Peyer's patch (tissue), 4 donors: ENCODE data around the gene DTD2. TPM values are rescaled to one million over a fixed set of nuclear protein-coding genes. Genes with fewer than 3 reads are reported as not detected.

Experiments
- DNase-seq, 3 donors: peaks; one replicate each; pipeline ENCODE4 v3.0.0-alpha.2; 2017 to 2019
- H3K27ac ChIP-seq, 4 donors: fragments of 200-600 bp; sonication (generic); one replicate each; pipeline ENCODE4 v1.5.1; 2016 to 2019
- H3K27me3 ChIP-seq, 2 donors: fragments of 200-600 bp; sonication (generic); one replicate each; pipeline ENCODE4 v1.5.1; 2019
- H3K36me3 ChIP-seq, 3 donors: fragments of 200-600 bp; sonication (generic); one replicate each; pipeline ENCODE4 v1.5.1; 2016 to 2019
- H3K4me1 ChIP-seq, 4 donors: fragments of 200-600 bp; sonication (generic); one replicate each; pipeline ENCODE4 v1.5.1; 2016 to 2019
- H3K4me3 ChIP-seq, 4 donors: fragments of 200-600 bp; sonication (generic); 1 replicate in 3 of 4; 2 replicates in 1 of 4; pipeline ENCODE4 v1.5.1; 2016 to 2019; ENCODE audit warnings: mild to moderate bottlenecking in 1 of 4
- H3K9me3 ChIP-seq, 4 donors: fragments of 200-600 bp; sonication (generic); one replicate each; pipeline ENCODE4 v1.5.1; 2016 to 2019; ENCODE audit warnings: mild to moderate bottlenecking in 1 of 4
- POLR2A ChIP-seq, 2 donors: fragments of 450-650 bp; IDR thresholded peaks; one replicate each; pipeline ENCODE4 v1.5.1; 2017; ENCODE audit warnings: antibody characterized with exemption in 2 of 2, mild to moderate bottlenecking in 2 of 2, moderate library complexity in 2 of 2
- total RNA-seq, 4 donors: library from RNA; depleted of rRNA; stranded (reverse); fragments of >200 nt; gene quantifications; one replicate each; pipeline ENCODE4 v1.1.0, GENCODE V29; 2016
- TF ChIP-seq, protein P1 (sequence below), 6 experiments: fragments of 450-650 bp in 4 of 6; fragments of 200-600 bp in 2 of 6; sonication (generic) in 1 of 6; IDR thresholded peaks; one replicate each; pipeline ENCODE4 v1.5.1; 2017 to 2019; ENCODE audit warnings: antibody characterized with exemption in 6 of 6, mild to moderate bottlenecking in 3 of 6, moderate library complexity in 1 of 6

Gene DTD2
- total RNA-seq: 10 to 100 TPM; 15.7 to 24.4 (median 18.9) TPM

DNA sequence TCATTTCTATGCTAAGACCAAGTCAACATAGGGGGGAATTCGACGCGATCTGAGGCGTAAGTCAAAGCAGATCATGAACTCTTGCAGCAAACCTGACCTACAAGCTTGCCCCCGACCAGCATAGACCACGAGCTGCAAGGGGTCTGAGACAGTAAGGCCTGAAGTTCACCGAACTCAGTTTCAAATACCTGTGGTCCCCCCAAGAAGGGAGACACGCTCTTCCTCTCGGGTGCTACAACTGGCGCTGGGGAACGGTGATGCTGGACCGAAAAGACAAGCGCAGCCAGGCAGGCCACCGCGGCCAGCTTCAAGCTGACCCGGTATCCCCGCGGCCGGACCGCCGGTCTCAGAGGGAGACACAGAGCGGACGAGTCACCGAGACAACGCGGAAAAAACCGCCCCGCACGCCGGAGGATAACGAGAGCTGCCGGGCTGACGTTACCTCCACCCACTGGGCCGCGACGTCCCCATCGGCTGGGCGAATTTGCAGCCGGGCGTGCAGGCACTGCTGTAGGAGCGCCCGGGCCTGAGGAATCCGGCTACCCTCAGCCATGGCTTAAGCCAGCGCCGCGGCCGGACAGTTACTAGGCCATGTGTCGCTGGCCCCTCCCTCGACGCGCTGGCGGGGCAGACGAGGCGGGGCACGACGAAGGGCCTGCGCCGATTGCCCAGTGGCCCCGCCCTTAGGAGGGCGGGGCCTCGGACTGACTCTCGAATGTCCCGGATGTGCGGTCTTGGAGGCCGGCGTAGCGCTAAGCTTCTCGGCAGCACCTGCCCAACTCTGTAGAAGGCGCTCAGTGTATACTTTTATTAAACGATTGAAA, at the start of gene DTD2:
DTD2 (minus strand) TSS at position 666 of the 824 bp plus-strand sequence; CDS start at position 553, 113 bp downstream.
- peaks cover 0 to 5% (median 2%) of the 10 kb centered on the region in 4 donors for H3K4me1 ChIP-seq
- peak within 1 kb of the TSS; percentile 76 to 89 (median 86) for H3K27ac ChIP-seq
- H3K4me3 ChIP-seq: peak within 1 kb of the TSS; percentile 69 to 77 (median 74)
- H3K27me3 ChIP-seq: no peaks in the 10 kb centered on the region
- peak; percentile 53 to 73 for TF ChIP-seq POLR2A (IDR thresholded peaks at IDR 0.05)
- TF ChIP-seq, protein P1, sequence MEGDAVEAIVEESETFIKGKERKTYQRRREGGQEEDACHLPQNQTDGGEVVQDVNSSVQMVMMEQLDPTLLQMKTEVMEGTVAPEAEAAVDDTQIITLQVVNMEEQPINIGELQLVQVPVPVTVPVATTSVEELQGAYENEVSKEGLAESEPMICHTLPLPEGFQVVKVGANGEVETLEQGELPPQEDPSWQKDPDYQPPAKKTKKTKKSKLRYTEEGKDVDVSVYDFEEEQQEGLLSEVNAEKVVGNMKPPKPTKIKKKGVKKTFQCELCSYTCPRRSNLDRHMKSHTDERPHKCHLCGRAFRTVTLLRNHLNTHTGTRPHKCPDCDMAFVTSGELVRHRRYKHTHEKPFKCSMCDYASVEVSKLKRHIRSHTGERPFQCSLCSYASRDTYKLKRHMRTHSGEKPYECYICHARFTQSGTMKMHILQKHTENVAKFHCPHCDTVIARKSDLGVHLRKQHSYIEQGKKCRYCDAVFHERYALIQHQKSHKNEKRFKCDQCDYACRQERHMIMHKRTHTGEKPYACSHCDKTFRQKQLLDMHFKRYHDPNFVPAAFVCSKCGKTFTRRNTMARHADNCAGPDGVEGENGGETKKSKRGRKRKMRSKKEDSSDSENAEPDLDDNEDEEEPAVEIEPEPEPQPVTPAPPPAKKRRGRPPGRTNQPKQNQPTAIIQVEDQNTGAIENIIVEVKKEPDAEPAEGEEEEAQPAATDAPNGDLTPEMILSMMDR (IDR thresholded peaks at IDR 0.05): no peak
- H3K9me3 ChIP-seq: no peaks in the 10 kb centered on the region
- DNase-seq: peak; percentile 92 to 97 (median 96)
- peaks cover 0 to under 1% (median 0%) of the 10 kb centered on the region in 3 donors for H3K36me3 ChIP-seq

DNA sequence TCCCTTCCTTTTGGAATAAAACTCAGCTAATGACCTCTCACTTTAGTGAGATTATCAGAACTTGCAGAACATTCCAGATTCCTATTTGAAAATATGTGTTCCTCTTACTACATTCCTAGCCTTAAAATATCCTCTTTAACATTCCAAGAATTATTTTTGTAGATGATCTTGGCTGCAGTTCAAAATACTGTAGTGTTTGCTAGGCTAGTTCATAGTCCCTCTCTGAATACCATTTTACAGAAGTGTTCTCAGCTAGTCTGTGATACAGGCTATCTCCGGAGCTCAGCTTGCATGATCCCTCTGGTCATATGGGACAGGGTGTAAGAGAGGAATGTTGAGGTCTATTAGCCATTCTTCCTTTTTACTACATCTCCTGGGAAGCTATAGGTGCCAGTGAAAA, 48.1 kb upstream of the DTD2 start:
- Histone ChIP-seq H3K36me3 (no peaks in the 10 kb centered on the region), H3K27me3 (no peaks in the 10 kb centered on the region), H3K9me3 (no peaks in the 10 kb centered on the region), H3K4me1 (no peaks in the 10 kb centered on the region), H3K4me3 (no peak overlapping the region), H3K27ac (no peak overlapping the region)
- TF ChIP-seq POLR2A (IDR thresholded peaks at IDR 0.05): no peak
- TF ChIP-seq, protein P1 (IDR thresholded peaks at IDR 0.05): no peak
- no peak for DNase-seq

DNA sequence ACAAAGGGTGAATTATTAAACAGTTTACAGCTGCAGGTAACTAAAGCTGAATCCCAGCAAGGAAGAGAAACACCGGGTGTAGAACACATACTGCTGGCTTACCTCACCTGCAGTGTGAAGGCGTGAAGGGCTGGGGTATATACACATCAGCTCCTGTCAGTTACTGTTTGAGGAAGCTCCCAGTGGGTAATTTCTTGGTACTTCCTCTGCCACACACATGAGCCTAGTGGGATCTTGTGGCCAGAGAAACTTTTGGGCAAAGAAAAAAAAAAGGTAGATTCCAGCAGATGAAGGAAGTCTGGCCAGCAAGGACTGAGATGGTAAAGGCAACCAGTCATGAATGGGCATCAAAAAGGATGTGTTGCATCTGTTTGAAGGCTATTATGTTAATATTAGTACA, 44.6 kb upstream of the DTD2 start:
- no peaks in the 10 kb centered on the region for H3K4me1 ChIP-seq
- no peaks in the 10 kb centered on the region for H3K9me3 ChIP-seq
- H3K27ac ChIP-seq: no peak overlapping the region
- H3K4me3 ChIP-seq: no peak overlapping the region
- no peak for DNase-seq
- H3K36me3 ChIP-seq: no peaks in the 10 kb centered on the region
- TF ChIP-seq POLR2A (IDR thresholded peaks at IDR 0.05): no peak
- TF ChIP-seq, protein P1 (IDR thresholded peaks at IDR 0.05): no peak
- no peaks in the 10 kb centered on the region for H3K27me3 ChIP-seq

DNA sequence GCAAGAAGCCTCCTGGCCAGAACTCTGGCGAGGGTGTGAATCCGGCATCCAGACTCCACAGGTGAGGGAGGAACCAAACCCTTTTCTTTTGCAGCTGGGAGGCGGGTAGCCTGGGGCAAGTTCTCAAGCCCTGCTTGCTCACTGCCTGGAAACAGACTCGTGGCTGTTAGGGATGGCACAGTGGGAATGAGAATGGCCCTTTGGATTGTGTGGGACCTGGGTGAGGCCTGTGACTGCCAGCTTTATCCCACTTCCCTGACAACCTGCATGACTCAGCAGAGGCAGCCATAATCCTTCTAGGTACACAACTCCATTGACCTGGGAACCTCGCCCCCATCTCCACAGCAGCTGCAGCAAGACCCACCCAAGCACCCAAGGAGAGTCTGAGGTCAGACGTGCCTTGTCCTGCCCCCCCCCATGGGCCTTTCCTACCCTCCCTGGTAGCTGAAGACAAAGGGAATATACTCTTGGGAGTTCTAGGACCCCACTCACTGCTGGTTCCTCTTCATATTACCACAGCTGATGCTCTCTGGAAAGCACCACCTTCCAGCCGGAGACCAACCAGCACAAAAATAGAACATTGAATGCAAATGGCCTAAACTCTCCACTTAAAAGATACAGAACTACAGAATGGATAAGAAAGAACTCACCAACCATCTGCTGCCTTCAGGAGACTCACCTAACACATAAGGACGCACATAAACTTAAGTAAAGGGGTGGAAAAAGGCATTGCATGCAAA, 35.6 kb upstream of the DTD2 start:
- TF ChIP-seq POLR2A (IDR thresholded peaks at IDR 0.05): no peak
- TF ChIP-seq, protein P1 (IDR thresholded peaks at IDR 0.05): no peak
- DNase-seq: no peak
- H3K9me3 ChIP-seq: no peaks in the 10 kb centered on the region
- H3K4me1 ChIP-seq: no peaks in the 10 kb centered on the region
- no peaks in the 10 kb centered on the region for H3K36me3 ChIP-seq
- no peak overlapping the region for H3K27ac ChIP-seq
- no peak overlapping the region for H3K4me3 ChIP-seq
- no peaks in the 10 kb centered on the region for H3K27me3 ChIP-seq

DNA sequence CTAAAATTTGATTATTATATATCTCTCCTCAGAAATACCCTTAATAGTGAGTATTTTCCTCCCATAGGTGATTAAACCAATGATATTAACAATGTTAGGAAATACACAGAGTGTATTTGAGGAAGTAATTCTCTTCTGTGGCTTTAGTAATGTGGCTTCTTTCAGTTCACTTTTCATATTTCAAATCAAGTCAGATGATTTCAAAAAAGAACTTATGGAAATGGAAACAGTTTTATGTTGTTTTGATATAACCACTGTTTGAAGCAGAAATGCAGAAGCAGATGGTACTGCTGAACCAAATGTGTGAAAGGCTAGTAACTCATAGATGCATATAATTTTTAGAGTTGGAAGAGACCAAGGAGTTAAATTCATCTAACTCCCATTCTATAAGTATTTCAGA, 32.4 kb upstream of the DTD2 start:
- no peak for DNase-seq
- H3K36me3 ChIP-seq: no peaks in the 10 kb centered on the region
- H3K27ac ChIP-seq: no peak overlapping the region
- no peak overlapping the region for H3K4me3 ChIP-seq
- no peaks in the 10 kb centered on the region for H3K4me1 ChIP-seq
- no peaks in the 10 kb centered on the region for H3K27me3 ChIP-seq
- TF ChIP-seq, protein P1 (IDR thresholded peaks at IDR 0.05): no peak
- TF ChIP-seq POLR2A (IDR thresholded peaks at IDR 0.05): no peak
- no peaks in the 10 kb centered on the region for H3K9me3 ChIP-seq
